Inferior parietal cortex (tissue), 1 donor: Measurements from ENCODE around the gene EXOC5.
"Not testable (repeated sequence)": the region's sequence is repeated elsewhere in the genome, so short reads cannot be mapped to it uniquely, and the experiment has no call there.

ENCODE experiments used
- DNase-seq: peaks from one replicate; pipeline ENCODE4 v3.0.0-alpha.2; 2016; ENCODE audit errors: extremely low spot score

EXOC5 gene

GRCh38 chr14:57259672-57260071, 9.0 kb downstream of the EXOC5 start:
- no peak for DNase-seq

DNA sequence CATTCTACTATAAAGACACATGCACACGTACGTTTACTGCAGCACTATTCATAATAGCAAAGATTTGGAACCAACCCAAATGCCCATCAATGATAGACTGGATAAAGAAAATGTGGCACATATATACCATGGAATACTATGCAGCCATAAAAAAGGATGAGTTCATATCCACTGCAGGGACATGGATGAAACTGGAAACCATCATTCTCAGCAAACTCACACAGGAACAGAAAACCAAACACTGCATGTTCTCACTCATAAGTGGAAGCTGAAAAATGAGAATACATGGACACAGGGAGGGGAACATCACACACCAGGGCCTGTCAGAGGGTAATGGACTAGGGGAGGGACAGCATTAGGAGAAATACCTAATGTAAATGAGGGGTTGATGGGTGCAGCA, 10.5 kb downstream of the EXOC5 start:
- DNase-seq: not testable (repeated sequence)

DNA sequence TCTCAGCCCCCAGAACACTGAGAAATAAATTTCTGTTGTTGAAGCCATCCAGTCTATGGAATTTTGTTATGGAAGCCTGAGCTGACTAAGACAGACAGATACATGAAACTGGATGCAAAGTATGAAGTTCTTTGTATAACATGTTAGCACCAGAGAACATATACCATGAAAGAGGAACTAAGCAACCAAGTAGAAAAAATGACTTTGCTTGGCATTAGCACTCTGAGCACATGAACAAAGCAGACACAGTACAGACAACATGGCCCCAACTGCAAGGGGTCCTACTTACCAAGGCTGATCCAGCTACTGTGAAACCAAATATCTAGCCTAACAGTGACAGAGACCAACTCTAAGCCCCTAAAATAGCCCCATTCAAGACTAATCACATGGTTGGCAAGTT, 13.8 kb downstream of the EXOC5 start:
- no peak for DNase-seq

DNA sequence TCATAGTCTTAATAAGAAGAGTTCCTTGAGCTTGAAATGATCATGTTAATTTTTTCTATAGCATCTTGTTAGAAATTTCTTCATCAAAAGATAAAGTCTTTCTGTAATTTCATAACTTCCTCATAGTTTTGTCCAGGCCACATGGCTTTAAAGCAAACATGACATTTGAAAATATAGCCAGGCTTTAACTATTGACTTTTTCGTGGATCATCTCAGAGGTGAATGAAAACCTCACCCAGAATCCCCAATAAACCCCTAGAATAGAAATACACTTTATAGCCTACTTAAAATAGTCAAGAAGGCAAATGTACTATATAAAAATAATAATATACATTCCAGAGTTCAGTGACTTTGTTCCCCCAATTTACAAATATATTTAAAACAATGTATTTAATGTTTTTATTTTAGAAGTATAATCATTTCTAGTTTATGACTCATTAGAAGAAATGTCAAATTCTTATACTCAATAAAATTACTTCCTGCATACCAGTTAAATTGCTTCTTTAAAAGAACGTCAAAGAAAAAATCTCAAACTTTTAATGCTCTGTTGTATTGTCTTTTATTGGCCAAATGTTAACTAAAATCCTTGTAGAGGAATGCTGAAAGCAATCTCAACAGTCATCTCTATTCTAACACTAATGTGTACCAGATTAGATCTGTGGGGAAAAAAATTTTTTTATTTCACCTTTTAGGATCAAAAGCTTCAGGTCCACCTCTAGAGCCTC, 21.6 kb downstream of the EXOC5 start:
- DNase-seq: no peak

GRCh38 chr14:57245941-57246340, 22.8 kb downstream of the EXOC5 start:
- DNase-seq: no peak

DNA sequence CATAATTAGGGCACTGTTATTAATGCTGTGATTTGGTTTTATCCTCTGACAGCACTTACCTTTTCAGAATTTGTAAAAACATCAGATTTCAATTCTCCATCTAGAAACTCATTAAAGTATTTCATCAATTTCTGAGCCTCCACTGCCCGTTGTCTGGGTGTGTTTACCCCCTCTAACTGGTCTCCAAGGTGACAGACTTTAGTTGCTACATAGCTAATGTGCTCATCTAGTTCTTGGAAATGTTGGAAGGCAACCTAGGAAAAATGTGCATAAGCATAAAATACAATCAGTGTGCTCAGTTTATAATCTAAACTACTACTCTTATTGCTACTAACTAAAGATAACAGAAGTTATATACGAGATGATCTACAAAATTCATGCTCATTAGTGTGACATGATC, 24.6 kb downstream of the EXOC5 start:
- DNase-seq: no peak

GRCh38 chr14:57243320-57243719, 25.4 kb downstream of the EXOC5 start:
- no peak for DNase-seq

DNA sequence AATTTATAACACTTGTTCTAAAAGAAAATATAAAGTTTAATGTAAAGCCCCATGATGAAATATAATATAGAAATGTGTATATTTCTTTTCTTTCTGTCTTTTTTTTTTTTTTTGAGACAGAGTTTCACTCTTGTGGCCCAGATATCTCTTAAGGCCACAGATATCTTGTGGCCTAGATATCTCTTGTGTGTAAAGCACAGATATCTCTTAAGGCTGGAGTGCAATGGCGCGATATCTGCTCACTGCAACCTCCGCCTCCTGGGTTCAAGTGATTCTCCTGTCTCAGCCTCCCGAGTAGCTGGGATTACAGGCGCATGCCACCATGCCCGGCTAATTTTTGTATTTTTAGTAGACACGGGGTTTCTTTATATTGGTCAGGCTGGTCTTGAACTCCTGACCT, 28.6 kb downstream of the EXOC5 start:
- not testable (repeated sequence) for DNase-seq

DNA sequence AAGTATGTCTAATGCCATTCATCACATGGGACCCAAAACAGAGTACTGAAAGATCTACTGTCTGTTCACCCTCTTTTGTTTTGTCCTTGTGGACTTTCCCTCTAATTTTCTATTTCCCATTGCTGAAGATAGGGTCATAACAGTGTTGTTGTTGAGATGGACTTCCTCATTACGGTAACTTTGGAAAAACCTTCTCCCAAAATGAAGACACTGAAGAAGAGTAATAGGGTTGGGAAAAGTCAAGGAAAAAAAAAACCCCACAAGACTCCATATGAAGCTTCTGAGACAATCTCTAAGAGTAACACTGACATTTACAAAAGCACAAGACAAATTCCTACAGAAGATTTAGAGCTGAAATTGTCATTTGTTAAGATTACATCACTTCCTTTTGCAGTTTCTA, 36.7 kb downstream of the EXOC5 start:
- no peak for DNase-seq

DNA sequence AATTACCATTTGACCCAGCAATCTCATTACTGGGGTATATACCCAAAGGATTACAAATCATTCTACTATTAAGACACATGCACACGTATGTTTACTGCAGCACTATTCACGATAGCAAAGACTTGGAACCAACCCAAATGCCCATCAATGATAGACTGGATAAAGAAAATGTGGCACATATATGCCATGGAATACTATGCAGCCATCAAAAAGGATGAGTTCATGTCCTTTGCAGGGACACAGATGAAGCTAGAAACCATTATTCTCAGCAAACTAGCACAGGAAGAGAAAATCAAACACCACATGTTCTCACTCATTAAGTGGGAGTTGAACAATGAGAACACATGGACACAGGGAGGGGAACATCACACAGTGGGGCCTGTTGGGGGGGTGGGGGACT, 40.4 kb downstream of the EXOC5 start:
- not testable (repeated sequence) for DNase-seq

- DNase-seq: no peak
These were observed 41.6 kb downstream of the EXOC5 start for GRCh38 chr14:57227083-57227482.

DNA sequence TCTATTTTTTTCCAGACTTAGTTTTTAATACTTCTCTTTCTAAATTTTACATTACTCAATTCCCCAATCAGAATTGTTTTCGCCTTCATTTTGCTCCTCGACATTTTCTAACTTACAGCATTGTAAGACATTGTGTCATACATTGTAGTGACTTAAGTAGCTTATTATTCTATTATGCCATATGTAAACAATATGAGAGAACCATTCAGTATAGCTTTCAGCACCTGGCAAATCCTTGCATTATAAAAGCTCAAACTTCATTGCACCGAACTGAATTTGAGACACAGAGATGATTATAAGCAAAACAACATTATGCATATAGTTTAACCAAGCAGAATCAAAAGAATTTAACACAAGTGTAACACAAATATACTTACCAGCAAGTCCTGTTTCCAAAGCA, 46.8 kb downstream of the EXOC5 start:
- no peak for DNase-seq

DNA sequence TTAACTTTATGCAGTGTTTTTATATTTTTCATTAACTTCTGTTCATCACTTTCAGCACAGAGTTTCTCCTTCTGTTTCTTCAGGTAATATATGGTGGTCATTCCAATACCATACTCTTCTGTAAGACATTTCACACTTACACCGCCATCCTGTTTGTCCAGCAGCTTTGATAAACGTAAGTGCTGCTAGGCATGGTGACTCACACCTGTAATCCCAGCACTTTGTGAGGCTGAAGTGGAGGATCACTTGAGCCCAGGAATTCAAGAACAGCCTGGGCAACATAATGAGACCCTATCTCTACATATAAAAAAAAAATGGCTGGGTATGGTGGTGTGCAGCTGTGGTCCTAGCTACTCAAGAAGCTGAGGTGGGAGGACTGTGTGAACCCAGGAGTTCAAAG, 55.8 kb downstream of the EXOC5 start:
- DNase-seq: no peak

- DNase-seq: no peak
These were observed 59.1 kb downstream of the EXOC5 start for GRCh38 chr14:57209561-57209960.

DNA sequence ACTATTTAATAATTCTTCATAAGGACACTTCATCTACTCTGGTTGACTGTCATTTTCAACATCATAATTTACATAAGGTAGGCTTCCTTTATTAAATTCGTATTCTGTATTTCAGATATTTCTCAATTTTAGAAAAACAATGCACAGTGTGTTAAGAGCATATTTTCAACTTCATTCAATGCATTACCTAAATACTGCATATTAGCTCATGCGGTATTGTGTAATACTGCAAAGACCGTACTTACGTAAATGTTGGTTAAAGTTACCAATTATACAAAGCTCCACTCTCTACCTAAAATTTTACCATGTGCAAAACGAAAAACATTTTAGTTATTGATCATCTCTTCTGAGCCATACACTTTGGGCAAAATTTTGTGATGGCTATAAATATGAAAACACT, 62.8 kb downstream of the EXOC5 start:
- no peak for DNase-seq

- DNase-seq: not testable (repeated sequence)
These were observed 66.0 kb downstream of the EXOC5 start for GRCh38 chr14:57202672-57203071.

- DNase-seq: no peak
These were observed 68.8 kb downstream of the EXOC5 start for GRCh38 chr14:57199921-57200320.

GRCh38 chr14:57189070-57189469, 79.6 kb downstream of the EXOC5 start:
- peak; percentile 44 for DNase-seq

DNA sequence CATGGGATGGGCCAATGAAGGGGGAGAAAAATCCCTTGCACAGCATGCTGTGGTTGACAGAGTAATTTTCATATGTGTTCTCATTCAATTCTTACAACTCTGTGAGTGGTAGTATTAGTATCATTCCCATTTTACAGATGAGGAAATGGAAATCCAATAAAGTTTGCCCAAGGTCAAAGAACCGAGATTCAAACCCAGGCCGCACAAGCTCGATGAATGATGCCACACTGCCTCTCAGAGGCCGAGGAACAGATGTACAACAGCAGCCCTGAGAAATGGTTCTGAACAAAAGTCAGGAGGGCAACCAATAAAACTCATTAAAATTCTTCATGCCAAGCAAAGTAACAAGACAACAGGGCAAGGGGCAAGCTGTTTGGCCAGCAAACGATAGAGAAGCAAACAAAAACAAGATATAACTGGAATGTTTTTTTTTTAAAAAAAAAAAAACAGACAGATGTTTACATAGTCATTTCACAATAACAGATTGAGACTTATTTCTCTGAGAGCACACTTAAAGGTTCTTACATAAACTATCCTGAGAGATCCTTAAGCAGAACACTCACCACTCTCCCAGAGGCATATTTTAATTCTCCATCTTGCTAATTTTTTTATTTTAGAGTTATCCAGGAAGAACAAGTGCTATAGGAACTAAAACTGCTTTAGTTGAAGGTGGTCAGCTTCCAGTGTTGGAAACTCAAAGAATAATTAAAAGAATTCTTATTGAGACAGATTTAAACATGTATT, 85.8 kb downstream of the EXOC5 start:
- no peak for DNase-seq

DNA sequence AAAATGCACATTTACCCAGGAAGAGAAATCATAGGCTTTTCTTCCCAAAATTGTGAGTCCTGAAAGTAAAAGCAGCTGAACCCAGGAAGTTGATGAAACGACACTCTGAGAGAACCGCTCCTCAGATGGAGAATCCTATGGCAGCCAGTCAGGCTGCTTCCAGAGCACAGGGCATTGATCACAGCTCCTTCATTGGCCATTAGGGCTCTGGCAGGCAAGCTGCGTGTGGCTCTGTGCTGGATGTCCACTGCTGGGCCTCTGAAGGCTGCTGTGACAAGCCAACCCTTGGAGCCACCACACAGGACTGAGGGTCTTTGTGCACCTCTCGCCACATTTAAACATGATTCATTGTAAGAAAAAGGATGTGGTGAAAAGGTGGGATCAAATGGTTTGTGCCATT, 89.4 kb downstream of the EXOC5 start:
- DNase-seq: no peak

GRCh38 chr14:57174466-57174865, 94.2 kb downstream of the EXOC5 start:
- DNase-seq: no peak

DNA sequence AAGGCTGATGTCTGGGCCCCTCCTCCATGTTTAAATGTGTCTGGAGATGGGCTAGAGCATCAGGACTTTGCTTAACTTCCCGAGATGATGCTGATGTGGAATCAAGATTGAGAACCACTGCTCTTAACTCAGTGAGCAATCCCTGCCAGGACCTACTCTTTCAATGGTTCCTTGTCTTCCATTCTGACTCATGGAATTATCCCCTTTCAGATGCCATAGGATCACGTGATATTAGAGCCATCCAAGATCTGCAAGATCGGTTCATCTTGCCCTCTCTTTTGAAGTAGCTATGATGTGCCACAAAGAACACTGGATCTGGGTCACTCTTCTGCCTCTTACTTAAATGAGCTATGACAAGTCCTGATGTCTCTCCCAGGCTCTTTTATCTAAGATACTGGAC, 96.8 kb downstream of the EXOC5 start:
- DNase-seq: no peak

DNA sequence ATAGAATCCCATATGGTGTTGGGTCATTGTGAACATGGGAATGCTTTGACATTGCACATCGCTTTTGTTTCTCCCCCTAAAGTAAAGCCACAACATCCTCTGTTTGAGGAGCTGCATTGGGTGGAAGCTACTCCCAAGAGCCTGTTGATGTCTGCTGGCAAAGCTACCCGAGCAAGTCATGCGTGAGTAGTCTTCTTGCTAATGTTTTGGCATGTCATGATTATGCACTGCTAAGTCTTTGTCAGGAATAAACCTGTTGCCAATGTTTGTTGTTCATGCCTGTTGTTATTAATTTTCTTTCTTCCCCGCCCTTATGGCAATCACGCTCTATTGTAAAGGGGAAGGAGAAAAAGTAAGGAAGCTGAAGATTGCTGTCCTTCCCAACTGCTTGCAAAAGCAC, 97.3 kb downstream of the EXOC5 start:
- no peak for DNase-seq

DNA sequence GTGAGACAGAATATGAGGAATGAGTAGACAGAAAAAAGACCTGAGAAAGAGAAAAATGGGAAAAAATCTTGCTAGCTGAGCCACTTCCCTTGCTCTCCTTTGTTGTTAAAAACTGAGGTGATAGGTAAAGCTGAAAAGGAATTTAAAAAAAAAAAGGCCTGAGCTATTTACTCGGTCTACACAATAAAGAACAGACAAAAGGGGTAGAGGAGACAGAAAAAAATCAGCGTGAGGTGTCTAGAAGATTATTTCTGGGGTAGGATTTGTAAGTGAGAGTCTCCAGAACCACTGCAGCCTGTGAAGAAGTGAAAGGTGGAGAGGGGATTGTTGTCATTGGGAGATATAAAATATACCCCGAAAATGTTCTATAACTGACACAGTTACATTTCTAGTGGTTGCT, 98.8 kb downstream of the EXOC5 start:
- DNase-seq: no peak
